ENCODE data around the gene UNC119B.

DNA sequence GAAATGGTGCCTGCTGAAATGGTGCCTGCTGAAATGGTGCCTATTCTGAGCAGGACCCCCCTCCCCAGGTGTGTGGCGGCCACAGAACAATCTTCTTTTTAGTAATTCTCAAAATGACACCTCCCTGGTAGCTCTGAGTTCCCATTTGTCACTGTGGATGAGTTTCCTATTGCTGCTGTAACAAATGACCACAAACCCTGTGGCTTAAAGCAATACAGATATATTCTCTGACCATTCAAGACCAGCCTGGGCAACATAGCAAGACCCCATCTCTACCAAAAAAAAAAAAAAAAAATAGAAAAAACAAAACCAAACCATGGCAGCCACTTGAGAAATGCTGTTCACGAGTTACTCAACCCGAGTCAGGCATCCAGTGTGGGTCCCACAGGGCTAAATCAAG, 23.3 kb downstream of the UNC119B start:
- TF ChIP-seq EZH2 (IDR thresholded peaks at IDR 0.05; ENCODE audit: low read depth, unreplicated experiment) (no peak), POLR2AphosphoS5 (IDR thresholded peaks at IDR 0.05; ENCODE audit: low read depth) (no peak)
- TF ChIP-seq, protein P1, sequence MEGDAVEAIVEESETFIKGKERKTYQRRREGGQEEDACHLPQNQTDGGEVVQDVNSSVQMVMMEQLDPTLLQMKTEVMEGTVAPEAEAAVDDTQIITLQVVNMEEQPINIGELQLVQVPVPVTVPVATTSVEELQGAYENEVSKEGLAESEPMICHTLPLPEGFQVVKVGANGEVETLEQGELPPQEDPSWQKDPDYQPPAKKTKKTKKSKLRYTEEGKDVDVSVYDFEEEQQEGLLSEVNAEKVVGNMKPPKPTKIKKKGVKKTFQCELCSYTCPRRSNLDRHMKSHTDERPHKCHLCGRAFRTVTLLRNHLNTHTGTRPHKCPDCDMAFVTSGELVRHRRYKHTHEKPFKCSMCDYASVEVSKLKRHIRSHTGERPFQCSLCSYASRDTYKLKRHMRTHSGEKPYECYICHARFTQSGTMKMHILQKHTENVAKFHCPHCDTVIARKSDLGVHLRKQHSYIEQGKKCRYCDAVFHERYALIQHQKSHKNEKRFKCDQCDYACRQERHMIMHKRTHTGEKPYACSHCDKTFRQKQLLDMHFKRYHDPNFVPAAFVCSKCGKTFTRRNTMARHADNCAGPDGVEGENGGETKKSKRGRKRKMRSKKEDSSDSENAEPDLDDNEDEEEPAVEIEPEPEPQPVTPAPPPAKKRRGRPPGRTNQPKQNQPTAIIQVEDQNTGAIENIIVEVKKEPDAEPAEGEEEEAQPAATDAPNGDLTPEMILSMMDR (conservative IDR thresholded peaks at IDR 0.05; ENCODE audit: low read depth in 2 of 2), result no peak
- TF ChIP-seq, protein P2, sequence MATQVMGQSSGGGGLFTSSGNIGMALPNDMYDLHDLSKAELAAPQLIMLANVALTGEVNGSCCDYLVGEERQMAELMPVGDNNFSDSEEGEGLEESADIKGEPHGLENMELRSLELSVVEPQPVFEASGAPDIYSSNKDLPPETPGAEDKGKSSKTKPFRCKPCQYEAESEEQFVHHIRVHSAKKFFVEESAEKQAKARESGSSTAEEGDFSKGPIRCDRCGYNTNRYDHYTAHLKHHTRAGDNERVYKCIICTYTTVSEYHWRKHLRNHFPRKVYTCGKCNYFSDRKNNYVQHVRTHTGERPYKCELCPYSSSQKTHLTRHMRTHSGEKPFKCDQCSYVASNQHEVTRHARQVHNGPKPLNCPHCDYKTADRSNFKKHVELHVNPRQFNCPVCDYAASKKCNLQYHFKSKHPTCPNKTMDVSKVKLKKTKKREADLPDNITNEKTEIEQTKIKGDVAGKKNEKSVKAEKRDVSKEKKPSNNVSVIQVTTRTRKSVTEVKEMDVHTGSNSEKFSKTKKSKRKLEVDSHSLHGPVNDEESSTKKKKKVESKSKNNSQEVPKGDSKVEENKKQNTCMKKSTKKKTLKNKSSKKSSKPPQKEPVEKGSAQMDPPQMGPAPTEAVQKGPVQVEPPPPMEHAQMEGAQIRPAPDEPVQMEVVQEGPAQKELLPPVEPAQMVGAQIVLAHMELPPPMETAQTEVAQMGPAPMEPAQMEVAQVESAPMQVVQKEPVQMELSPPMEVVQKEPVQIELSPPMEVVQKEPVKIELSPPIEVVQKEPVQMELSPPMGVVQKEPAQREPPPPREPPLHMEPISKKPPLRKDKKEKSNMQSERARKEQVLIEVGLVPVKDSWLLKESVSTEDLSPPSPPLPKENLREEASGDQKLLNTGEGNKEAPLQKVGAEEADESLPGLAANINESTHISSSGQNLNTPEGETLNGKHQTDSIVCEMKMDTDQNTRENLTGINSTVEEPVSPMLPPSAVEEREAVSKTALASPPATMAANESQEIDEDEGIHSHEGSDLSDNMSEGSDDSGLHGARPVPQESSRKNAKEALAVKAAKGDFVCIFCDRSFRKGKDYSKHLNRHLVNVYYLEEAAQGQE (IDR thresholded peaks at IDR 0.05; ENCODE audit: unreplicated experiment), result no peak
